HG03469 (cell line): ENCODE measurements around the gene ATF4.

ENCODE experiments used
- ATAC-seq: cut with Tn5 transposase; IDR thresholded peaks from one replicate; pipeline ENCODE4 v1.9.1; 2021; ENCODE audit warnings: mild to moderate bottlenecking, moderate library complexity, moderate number of reproducible peaks; ENCODE audit not compliant: unreplicated experiment

Gene ATF4, protein sequence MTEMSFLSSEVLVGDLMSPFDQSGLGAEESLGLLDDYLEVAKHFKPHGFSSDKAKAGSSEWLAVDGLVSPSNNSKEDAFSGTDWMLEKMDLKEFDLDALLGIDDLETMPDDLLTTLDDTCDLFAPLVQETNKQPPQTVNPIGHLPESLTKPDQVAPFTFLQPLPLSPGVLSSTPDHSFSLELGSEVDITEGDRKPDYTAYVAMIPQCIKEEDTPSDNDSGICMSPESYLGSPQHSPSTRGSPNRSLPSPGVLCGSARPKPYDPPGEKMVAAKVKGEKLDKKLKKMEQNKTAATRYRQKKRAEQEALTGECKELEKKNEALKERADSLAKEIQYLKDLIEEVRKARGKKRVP

DNA sequence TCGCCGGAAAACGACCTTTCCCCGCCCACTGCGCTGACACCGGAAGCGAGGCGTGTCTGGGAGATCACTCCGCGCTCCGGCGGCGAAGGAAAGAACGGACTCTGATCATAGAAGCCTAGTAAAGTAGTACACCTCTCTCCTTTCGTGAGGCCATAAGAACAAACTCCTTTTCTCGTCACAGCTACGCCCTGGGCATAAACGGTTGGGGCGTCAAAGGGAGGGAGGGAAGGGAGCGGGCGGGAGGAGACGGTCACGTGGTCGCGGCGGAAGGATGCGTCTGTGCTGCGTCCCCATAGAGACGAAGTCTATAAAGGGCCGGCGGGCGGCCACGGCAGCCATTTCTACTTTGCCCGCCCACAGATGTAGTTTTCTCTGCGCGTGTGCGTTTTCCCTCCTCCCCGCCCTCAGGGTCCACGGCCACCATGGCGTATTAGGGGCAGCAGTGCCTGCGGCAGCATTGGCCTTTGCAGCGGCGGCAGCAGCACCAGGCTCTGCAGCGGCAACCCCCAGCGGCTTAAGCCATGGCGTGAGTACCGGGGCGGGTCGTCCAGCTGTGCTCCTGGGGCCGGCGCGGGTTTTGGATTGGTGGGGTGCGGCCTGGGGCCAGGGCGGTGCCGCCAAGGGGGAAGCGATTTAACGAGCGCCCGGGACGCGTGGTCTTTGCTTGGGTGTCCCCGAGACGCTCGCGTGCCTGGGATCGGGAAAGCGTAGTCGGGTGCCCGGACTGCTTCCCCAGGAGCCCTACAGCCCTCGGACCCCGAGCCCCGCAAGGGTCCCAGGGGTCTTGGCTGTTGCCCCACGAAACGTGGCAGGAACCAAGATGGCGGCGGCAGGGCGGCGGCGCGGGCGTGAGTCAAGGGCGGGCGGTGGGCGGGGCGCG, at the start of gene ATF4:
Gene ATF4, plus strand, starts transcription at position 337 of the 880 bp plus-strand sequence. CDS start 884 bp downstream, outside the sequence.
- ATAC-seq, result peak; percentile 17

DNA sequence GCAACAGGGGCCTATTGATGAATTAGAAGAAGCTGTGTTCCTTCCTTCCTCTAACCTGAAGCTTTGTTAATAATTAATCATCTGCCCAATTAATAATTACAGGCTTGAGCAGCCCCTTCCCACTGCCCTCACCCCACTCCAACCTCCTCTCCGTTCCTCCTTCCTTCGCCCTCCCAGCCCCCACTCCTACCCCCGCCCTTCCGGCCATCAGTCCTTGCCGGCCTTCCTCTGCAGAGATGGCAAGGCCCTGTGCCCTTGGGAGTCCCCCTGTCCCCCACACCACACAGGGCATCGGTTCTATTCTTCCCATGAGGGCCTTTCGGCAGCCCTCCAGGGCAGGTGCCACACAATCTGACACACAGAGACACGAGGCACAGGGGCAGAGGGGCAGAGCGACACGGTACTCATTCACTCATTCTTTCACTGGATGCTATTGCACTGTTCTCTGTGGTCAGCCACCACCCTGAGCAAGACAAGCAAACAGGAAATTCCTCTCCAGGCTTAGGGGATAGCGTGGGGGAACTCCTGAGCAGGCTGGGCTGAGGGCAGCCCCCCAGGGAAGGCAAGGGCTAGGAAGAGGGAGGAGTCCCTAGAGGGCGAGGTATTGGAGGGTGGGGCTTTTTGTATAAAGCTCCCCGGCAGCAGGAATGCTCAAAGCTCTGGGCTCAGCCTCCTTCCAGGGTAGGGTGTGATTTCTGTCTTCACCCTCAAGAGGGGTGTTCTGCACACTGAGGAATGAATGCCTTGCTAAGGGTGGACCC, 48.8 kb upstream of the ATF4 start:
- no peak for ATAC-seq

DNA sequence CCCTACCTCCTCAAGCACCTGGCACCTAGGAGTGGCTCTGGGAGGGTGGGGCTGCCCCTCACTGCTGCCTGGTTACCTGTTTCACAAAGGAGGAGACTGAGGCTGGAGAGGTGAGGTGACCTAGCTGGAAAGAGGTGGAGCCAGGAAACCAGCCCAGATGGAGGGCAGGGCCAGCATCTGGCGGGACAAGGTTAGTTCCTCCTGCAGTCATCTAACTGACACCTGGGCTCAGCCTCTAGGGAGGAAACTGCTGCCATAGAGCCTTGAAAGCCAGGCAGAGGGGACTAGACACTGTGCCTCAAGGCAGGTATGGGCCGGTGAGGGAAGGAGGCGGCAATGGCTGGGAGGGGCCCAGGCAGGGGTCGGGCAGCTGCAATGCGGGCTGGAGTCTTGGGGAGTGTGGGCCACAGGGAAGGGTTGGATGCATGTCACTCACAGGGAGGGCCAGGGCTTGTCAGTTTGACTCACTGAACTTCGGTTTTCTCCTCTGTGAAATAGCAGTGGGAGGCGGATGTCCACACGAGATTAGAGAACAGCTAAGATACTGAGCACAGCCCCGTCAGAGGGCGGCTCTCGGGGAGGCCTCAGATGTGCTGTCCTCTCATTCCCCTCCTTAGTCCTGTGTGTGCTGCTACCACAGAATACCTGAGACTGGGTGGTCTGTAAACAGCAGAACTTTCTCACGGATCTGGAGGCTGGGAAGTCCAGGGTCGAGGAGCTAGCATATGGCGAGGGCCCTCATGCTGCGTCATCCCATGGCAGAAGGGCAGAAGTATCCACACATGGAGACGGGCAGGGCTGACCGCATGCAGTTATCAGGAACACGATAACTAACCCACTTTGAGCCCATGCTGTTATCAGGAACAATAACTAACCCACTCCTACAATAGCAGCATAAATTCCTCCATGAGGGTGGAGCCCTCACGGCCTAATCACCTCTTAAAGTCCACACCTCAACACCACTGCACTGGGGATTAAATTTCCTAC, 47.5 kb upstream of the ATF4 start:
- ATAC-seq, result no peak

DNA sequence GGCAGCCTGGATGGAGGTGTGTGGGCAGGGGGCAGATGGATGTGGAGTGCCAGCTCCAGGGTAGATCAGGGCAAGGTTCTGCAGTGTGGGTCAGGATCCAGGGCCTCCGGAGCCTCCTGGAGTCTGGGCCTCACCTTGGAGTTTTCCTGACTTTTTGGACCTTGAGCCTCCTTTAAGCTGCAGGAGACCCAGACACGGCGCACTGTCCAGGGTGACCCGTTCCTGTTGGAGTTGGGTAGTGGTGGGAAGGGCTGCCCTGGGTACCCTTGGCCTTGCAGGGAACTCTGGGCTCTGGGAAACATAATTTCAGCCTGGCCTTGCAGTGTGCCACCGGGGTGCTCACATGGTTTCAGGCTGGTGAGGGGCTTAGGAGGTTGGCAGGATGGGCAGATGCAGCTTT, 46.5 kb upstream of the ATF4 start:
- ATAC-seq, result no peak

DNA sequence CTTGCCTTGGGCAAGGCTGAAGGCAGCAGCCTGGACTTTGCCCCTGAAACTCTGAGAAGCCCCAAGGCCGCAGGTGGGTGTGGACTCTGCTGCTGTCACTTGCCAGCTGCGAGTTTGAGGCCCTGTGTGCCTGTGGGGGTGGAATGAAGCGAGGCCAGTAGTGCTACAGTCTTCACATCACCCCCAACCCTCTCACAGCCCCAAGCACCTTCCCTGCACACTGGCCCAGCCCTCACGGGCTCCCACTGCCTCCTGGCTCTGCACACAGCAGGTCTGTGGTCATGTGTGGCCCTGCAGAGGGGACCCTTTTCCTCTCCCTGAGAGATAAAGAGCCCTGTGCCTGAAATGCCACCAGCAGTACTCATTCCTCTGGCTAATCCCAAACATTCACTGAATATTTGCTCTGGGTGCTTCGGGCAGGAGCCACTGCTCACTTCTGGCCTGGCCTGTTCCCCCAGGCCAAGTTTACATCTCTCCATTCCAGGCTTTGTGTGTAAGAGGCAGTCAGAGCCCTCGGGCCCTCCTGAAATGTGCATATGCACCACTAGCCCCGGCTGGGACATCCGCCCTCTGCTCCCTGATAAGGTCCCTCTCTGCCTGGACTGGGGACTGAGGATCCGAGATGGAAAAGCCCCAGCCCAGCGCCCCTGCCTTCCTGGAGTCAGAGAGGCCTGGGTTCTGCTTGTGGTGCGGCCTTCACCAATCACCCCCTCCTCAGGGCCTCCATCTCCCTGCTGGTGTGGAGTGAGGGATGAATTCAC, 45.8 kb upstream of the ATF4 start:
- ATAC-seq, result no peak

DNA sequence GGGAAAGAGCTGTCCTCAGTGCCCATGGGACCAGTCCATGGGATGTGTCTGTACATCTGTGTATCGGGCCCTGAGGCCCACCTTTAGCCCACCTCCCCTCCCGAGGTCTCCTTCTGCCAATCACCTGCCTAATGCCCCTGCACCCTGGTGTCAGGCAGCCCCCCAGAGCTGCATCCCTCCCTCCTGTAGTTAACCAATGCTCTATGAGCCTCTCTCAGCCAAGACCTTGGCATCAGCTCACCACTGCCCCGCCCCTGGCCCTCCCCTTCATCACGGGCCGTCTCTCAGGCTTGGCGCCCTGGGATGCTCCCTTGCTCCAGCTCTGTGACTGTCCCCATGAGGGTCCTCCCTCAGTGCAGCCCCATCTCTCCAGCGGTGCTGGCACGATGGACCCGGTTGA, 45.0 kb upstream of the ATF4 start:
- ATAC-seq, result no peak

DNA sequence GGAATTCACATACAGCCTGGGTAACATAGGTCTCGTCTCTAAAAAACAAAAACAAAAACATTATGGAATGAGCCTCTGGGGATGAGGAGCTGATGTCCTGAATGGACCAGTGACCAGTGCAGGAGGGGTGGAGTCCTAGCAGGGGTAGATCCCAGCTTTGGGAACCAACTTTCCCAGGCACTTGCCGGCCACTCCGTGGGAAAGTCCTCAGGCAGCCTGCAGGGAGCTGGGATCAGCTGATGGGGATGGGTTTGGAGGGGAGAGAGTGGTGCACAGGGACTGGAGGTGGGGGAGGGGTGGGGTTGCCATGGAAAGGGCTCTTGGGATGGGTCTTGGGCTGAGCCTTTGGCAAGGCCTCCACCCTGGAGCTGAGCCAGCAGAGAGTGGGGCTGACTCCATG, 44.5 kb upstream of the ATF4 start:
- no peak for ATAC-seq

DNA sequence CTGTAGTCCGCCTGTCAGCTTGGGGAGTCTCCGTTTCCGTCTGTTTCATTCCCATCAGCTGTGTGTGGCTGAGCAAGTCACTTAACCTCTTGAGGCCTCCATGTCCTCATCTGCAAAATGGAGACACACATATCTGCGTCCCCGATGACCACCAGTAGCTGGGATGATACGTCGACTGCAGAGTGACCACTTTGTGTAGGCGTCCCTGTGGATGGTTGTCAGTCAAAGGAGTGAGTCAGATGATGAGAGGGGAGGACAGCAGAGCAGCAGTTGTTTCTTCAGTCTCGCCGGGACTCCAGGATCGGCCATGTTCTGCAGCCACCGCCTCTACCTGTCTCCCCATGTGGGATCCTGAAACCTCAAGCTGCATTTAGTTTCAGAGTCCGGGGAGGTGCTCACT, 43.7 kb upstream of the ATF4 start:
- ATAC-seq, result no peak

DNA sequence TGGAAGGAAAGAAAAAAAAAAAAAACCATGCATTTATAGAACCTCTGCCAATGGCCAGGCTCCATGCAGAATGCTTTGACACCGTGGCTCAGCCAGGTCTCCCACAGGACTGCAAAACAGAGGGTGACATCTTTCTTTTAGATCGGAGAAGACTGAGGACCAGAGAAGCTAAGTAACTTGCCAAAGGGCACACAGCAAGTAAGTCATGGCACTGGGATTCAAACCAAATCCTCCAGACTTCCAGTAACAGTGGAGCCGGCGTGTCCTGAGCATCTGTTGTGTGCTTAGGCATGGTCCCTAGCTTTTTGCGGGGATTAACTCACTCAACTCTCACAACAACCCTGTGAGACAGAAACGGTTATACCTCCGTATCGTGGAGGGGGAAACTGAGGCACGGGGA, 42.8 kb upstream of the ATF4 start:
- ATAC-seq, result no peak

DNA sequence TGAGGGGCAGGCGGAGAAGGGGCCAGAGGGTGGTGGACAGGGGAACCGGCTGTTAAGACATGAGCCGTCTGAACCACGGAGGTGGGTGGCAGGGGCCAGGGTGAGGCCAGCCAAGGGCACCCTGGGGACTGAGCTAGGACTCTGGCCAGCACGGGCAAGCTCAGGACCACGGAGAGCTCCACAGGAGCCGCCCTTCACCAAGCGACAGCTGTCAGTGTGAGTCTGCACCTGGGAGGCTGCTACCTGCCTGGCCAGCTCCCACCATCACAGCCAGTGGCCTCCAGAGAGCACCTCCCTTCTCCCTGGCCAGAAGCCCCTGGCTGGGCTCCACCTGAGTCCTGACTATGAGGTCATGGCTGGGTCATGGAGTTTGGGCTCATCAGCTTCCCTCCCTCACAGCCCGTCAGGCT, 41.9 kb upstream of the ATF4 start:
- no peak for ATAC-seq

DNA sequence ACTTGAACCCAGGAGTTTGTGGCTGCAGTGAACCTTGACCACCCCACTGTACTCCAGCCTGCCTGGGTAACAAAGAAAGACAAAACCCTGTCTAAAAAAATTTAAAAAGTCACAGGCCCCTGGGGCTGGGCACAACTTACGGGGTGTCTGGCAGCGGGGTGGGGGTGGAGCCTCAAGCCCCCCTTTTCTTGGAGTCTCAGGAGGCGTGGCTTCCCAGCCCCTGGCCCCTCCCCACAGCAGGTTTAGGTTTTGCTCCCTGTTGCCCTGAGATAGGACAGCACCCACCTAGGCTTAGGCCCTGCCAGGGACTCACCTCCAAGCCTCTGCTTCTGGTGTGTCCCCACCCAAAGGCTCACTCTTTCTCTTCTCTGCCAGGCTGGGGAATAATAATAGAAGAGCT, 41.1 kb upstream of the ATF4 start:
- no peak for ATAC-seq

DNA sequence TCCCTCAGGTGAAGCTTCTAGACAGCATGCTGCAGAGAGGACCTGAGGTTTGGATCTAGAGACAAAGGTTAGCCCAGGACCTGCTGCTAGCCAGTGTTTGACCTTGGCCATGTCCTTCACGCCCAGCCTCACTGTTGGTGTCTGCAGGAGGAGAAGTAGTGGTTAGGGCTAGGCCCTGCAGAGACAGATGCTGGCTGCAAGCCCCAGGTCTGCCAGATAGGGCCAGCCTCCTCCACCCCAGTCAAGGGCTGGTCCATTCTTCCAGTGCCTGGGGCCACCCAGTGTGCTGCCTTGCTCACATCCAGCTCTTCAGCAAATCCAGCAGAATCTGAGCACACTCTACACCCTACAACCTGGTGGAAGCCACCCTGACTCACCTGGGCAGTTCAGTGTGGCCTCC, 39.8 kb upstream of the ATF4 start:
- ATAC-seq, result no peak

DNA sequence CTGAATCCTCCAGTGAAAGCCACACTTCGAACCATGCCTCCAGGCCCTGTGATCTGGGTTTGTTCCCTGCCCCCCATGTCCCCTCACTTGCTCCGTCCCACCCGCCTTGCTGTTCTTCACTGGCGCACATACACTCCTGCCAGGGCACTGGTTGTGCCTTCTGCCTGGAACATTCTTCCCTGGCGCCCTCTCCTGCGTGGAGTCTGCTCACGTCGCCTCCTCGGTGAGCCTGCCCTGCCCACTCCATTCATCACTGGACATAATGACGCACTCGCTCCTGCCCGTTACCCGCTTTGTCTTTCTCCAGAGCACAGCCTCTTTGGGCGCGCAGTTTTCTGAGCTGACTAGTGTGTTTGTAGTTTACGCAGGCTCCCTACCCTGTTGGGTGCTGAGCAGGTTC, 39.3 kb upstream of the ATF4 start:
- no peak for ATAC-seq

DNA sequence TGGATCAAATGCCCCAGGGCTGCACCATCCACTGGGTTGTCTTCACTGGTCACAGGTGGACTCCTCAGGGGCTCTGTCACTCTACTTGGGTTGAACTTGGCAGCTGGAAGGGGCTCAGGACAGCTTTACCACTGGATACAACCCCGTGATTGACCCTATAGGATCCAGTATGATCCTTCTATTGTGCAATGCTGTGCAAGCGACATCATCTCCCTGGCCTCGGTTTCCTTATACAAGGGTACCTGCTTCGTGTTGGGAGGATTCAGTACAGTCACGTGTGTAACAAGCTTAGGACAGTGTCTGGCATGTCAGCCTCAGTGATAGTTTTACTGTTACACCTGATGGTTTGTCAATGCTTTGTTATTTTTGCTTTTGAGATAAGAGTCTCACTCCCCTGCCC, 38.8 kb upstream of the ATF4 start:
- no peak for ATAC-seq

DNA sequence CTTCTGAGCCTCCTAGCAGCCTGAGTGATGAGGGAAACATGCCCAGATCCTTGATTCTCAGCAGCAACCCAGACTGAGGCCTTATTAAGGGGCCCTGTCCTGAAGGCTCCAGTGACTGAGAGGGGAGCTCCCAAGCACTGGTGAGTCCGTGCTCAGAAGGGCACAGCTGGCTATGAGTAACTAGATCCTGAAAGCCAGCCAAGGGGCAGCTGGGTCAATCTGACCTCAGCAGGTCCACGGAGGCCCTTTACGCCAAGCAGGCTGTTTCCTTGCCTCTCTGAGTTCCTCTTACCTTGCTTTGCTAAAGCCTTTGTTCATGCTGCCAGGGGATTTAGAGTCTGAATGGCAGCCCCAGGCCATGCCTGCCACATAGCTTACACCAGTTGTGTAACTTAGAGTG, 37.6 kb upstream of the ATF4 start:
- ATAC-seq, result no peak

DNA sequence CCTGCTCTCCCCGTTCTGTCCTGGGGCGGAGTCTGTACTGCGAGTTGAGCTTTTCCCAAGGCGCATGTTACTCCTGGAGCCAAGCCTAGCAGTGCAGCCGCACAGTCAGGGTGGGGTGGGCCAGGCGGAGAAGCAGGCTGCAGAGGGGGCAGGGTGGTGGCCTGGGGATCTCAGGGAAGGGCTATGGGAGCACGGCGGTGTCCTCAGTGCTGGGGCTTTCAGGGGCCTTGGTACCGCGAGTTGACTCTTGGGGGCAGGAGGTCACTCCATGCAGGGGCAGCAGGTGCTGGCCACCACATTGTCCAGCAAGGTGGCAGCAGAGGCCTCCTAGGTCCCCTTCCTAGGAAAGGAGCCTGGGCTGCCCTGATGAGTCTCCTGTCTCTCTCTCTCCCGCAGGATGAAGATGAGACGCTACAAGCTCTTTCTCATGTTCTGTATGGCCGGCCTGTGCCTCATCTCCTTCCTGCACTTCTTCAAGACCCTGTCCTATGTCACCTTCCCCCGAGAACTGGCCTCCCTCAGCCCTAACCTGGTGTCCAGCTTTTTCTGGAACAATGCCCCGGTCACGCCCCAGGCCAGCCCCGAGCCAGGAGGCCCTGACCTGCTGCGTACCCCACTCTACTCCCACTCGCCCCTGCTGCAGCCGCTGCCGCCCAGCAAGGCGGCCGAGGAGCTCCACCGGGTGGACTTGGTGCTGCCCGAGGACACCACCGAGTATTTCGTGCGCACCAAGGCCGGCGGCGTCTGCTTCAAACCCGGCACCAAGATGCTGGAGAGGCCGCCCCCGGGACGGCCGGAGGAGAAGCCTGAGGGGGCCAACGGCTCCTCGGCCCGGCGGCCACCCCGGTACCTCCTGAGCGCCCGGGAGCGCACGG, 33.2 kb upstream of the ATF4 start:
- ATAC-seq, result no peak

DNA sequence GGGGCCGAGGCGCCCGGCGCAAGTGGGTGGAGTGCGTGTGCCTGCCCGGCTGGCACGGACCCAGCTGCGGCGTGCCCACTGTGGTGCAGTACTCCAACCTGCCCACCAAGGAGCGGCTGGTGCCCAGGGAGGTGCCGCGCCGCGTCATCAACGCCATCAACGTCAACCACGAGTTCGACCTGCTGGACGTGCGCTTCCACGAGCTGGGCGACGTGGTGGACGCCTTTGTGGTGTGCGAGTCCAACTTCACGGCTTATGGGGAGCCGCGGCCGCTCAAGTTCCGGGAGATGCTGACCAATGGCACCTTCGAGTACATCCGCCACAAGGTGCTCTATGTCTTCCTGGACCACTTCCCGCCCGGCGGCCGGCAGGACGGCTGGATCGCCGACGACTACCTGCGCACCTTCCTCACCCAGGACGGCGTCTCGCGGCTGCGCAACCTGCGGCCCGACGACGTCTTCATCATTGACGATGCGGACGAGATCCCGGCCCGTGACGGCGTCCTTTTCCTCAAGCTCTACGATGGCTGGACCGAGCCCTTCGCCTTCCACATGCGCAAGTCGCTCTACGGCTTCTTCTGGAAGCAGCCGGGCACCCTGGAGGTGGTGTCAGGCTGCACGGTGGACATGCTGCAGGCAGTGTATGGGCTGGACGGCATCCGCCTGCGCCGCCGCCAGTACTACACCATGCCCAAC, 32.4 kb upstream of the ATF4 start:
- no peak for ATAC-seq

DNA sequence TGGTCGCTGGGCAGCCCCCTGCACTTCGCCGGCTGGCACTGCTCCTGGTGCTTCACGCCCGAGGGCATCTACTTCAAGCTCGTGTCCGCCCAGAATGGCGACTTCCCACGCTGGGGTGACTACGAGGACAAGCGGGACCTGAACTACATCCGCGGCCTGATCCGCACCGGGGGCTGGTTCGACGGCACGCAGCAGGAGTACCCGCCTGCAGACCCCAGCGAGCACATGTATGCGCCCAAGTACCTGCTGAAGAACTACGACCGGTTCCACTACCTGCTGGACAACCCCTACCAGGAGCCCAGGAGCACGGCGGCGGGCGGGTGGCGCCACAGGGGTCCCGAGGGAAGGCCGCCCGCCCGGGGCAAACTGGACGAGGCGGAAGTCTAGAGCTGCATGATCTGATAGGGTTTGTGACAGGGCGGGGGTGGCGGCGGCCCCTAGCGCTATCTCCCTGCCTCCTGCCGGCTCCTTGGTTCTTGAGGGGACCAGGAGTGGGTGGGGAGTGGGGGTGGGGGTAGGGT, 31.7 kb upstream of the ATF4 start:
- no peak for ATAC-seq
